ENCODE measurements around the gene RAC2. TPM values are rescaled to one million over a fixed set of nuclear protein-coding genes. Genes with fewer than 3 reads are reported as not detected.

The RAC2 gene
- total and polyA plus RNA-seq, 9 of the 15 experiments (the other 6 are each of a cell fraction or from before 2014, with no cell fraction given): 22.7 to 103 (median 43.3) TPM

GRCh38 chr22:37256075-37256726 lies 12.1 kb upstream of the RAC2 start:
- no peak for FAIRE-seq
- CTCF ChIA-PET (ENCODE audit: low intra/inter-chr PET ratio): no interaction called here

More at GRCh38 chr22:37256075-37256726, 12.1 kb upstream of the RAC2 start:
- no peak for ATAC-seq
- H3K9me3 ChIP-seq (replicated peaks; ENCODE audit: control insufficient read depth, insufficient read depth, low read depth, low read length): no peaks in the 10 kb centered on the region
- H3K27ac ChIP-seq (ENCODE audit: extremely low read depth, low read depth, low read length): no peak overlapping the region
- H2AFZ ChIP-seq (ENCODE audit: low read depth, low read length): no peak overlapping the region
- H3K36me3 ChIP-seq (ENCODE audit: control insufficient read depth, insufficient read depth, low read length): no peaks in the 10 kb centered on the region
- no peak for TF ChIP-seq BRF1 (IDR thresholded peaks at IDR 0.05; ENCODE audit: borderline replicate concordance, extremely low read depth, insufficient read length)
- TF ChIP-seq TGIF2 (CRISPR knock-in tag; IDR thresholded peaks at IDR 0.05): no peak
- TF ChIP-seq, protein P1, sequence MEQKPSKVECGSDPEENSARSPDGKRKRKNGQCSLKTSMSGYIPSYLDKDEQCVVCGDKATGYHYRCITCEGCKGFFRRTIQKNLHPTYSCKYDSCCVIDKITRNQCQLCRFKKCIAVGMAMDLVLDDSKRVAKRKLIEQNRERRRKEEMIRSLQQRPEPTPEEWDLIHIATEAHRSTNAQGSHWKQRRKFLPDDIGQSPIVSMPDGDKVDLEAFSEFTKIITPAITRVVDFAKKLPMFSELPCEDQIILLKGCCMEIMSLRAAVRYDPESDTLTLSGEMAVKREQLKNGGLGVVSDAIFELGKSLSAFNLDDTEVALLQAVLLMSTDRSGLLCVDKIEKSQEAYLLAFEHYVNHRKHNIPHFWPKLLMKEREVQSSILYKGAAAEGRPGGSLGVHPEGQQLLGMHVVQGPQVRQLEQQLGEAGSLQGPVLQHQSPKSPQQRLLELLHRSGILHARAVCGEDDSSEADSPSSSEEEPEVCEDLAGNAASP (IDR thresholded peaks at IDR 0.05): no peak
- TF ChIP-seq ZNF77 (CRISPR knock-in tag; IDR thresholded peaks at IDR 0.05): no peak
- TF ChIP-seq U2AF2 (optimal IDR thresholded peaks at IDR 0.05; ENCODE audit: low read depth, low read length): no peak
- no peak for TF ChIP-seq KDM4B (IDR thresholded peaks at IDR 0.05; ENCODE audit: borderline replicate concordance in 2 of 2, low read depth in 1 of 2)
- no peak for TF ChIP-seq TAF1 (IDR thresholded peaks at IDR 0.05; ENCODE audit: control insufficient read depth, extremely low read depth, insufficient read depth, low read length, severe bottlenecking)
- TF ChIP-seq, protein P2, sequence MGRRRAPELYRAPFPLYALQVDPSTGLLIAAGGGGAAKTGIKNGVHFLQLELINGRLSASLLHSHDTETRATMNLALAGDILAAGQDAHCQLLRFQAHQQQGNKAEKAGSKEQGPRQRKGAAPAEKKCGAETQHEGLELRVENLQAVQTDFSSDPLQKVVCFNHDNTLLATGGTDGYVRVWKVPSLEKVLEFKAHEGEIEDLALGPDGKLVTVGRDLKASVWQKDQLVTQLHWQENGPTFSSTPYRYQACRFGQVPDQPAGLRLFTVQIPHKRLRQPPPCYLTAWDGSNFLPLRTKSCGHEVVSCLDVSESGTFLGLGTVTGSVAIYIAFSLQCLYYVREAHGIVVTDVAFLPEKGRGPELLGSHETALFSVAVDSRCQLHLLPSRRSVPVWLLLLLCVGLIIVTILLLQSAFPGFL (CRISPR knock-in tag; IDR thresholded peaks at IDR 0.05): no peak
- no peak for TF ChIP-seq ZNF124 (CRISPR knock-in tag; IDR thresholded peaks at IDR 0.05)
- no peak for TF ChIP-seq POLR2AphosphoS5 (IDR thresholded peaks at IDR 0.05; ENCODE audit: control insufficient read depth, insufficient read depth, low read depth, low read length)
- TF ChIP-seq FOXA3 (CRISPR knock-in tag; conservative IDR thresholded peaks at IDR 0.05 in 1 of 2, IDR thresholded peaks at IDR 0.05 in 1 of 2): no peak
- H3K9me1 ChIP-seq (ENCODE audit: control insufficient read depth, insufficient read depth, low read length): no peaks in the 10 kb centered on the region
- peaks cover 4 to 15% of the 10 kb centered on the region in 2 experiments; a peak in 4 of 5 replicates for H3K4me1 ChIP-seq (replicated peaks in 1 of 2; ENCODE audit: control insufficient read depth in 2 of 2, insufficient read depth in 2 of 2, low read length in 2 of 2)
- no TSS peak for BruUV-seq (replicated peaks)
- intact Hi-C loops (cut with micrococcal nuclease) (no loop called here), in situ Hi-C loops (cut with MboI) (no loop called here)
- POLR2A ChIA-PET: interaction anchor here (0.6 kb wide), 1 partner anchor 53 kb away, joined by 4 read pairs; no protein-coding TSS in a partner anchor
- no peaks in the 10 kb centered on the region for H3K79me2 ChIP-seq (ENCODE audit: control insufficient read depth, insufficient read depth, low read length)
- no peaks in the 10 kb centered on the region for H4K20me1 ChIP-seq (replicated peaks; ENCODE audit: control insufficient read depth, insufficient read depth, low read length)
- WGBS (ENCODE audit: insufficient coverage, low coverage, missing lambda C conversion rate): 65% methylated on average over 6 of the region's 10 CpGs
- no peak overlapping the region for H3K4me3 ChIP-seq
- H3K27me3 ChIP-seq (ENCODE audit: control insufficient read depth in 2 of 2, insufficient read depth in 2 of 2, low read length in 2 of 2): no peaks in the 10 kb centered on the region
- no peak overlapping the region for H3K9ac ChIP-seq (ENCODE audit: insufficient read depth in 1 of 2, low read depth in 2 of 2, low read length in 2 of 2)
- DNase-seq (ENCODE audit: extremely low read depth in 1 of 4, low spot score in 3 of 4): no peak
- no peak overlapping the region for H3K4me2 ChIP-seq (ENCODE audit: insufficient read depth, low read length)

All from K562 (cell line).